G401 (cell line): ENCODE results near the gene PFDN2. TPM values are rescaled to one million over a fixed set of nuclear protein-coding genes. Genes with fewer than 3 reads are reported as not detected.

ENCODE experiments used
- DNase-seq: peaks from one replicate; pipeline ENCODE4 v3.0.0-alpha.2; 2015; ENCODE audit warnings: low spot score
- in situ Hi-C: cut with HindIII; loops from 2 replicates; pipeline ENCODE4 v1.10.0; 2016; ENCODE audit warnings: low sequenced_read_pairs, mixed read lengths
- total RNA-seq: library from RNA; depleted of rRNA; stranded (reverse); fragments of >200 nt; shearing (Covaris generic); gene quantifications from 2 replicates; pipeline ENCODE4 v1.2.3, GENCODE V29; 2014

PFDN2 gene
- total RNA-seq, 1 experiment from 2014 or later = 17.5 TPM

- in situ Hi-C loops = no loop called here
- DNase-seq = no peak
Measured at GRCh38 chr1:161113915-161114314, 3.9 kb downstream of the PFDN2 start.

- in situ Hi-C loops = no loop called here
- DNase-seq = no peak
Measured at GRCh38 chr1:161111527-161111926, 6.3 kb downstream of the PFDN2 start.

- in situ Hi-C loops = no loop called here
- DNase-seq = no peak
Measured at GRCh38 chr1:161111117-161111516, 6.7 kb downstream of the PFDN2 start.

- DNase-seq = no peak
- in situ Hi-C loops = no loop called here
Measured at GRCh38 chr1:161106431-161106830, 11.4 kb downstream of the PFDN2 start.

- DNase-seq = no peak
- in situ Hi-C loops = no loop called here
Measured at GRCh38 chr1:161100556-161100955, 17.3 kb downstream of the PFDN2 start.

GRCh38 chr1:161099090-161099802 lies 18.6 kb downstream of the PFDN2 start:
- in situ Hi-C loops = no loop called here
- peak; percentile 33 for DNase-seq

GRCh38 chr1:161098210-161099068 lies 19.4 kb downstream of the PFDN2 start, which contains the start of gene KLHDC9:
Gene KLHDC9 (plus strand): TSS chr1:161098361. CDS start chr1:161098536, 175 bp downstream.
- DNase-seq = peak; percentile 88
- in situ Hi-C loops = no loop called here

- DNase-seq = no peak
- in situ Hi-C loops = no loop called here
Measured at GRCh38 chr1:161096530-161096929, 21.3 kb downstream of the PFDN2 start.

- in situ Hi-C loops = no loop called here
- DNase-seq = no peak
Measured at GRCh38 chr1:161096015-161096414, 21.8 kb downstream of the PFDN2 start.

GRCh38 chr1:161095230-161095629 lies 22.6 kb downstream of the PFDN2 start:
- DNase-seq = no peak
- in situ Hi-C loops = no loop called here

GRCh38 chr1:161094481-161094880 lies 23.4 kb downstream of the PFDN2 start:
- no peak for DNase-seq
- in situ Hi-C loops = no loop called here

- in situ Hi-C loops = no loop called here
- DNase-seq = no peak
Measured at GRCh38 chr1:161092621-161093028, 25.2 kb downstream of the PFDN2 start.

- no peak for DNase-seq
- in situ Hi-C loops = no loop called here
Measured at GRCh38 chr1:161091796-161092507, 25.9 kb downstream of the PFDN2 start.

- DNase-seq = no peak
- in situ Hi-C loops = no loop called here
Measured at GRCh38 chr1:161091093-161091492, 26.7 kb downstream of the PFDN2 start.

- in situ Hi-C loops = no loop called here
- DNase-seq = no peak
Measured at GRCh38 chr1:161090617-161091016, 27.2 kb downstream of the PFDN2 start.

- in situ Hi-C loops = no loop called here
- no peak for DNase-seq
Measured at GRCh38 chr1:161089938-161090337, 27.9 kb downstream of the PFDN2 start.

GRCh38 chr1:161089251-161089924 lies 28.4 kb downstream of the PFDN2 start, which contains the start of gene NECTIN4:
Gene NECTIN4 (minus strand): TSS chr1:161089558. CDS start chr1:161089296, 262 bp downstream.
- DNase-seq = no peak
- in situ Hi-C loops = no loop called here

- in situ Hi-C loops = no loop called here
- no peak for DNase-seq
Measured at GRCh38 chr1:161088587-161089110, 29.2 kb downstream of the PFDN2 start.

GRCh38 chr1:161086457-161086856 lies 31.4 kb downstream of the PFDN2 start:
- in situ Hi-C loops = no loop called here
- no peak for DNase-seq
